ENCODE results near the gene SCAMP5.

SCAMP5 gene

GRCh38 chr15:74995182-74995778, at the start of gene SCAMP5:
SCAMP5 (plus strand) TSS chr15:74995563; CDS start chr15:75011840, 16,277 bp downstream.
- FAIRE-seq, result no peak

GRCh38 chr15:74950078-74950908, 45.1 kb upstream of the SCAMP5 start:
- FAIRE-seq, result no peak

- no peak for FAIRE-seq
Observed at GRCh38 chr15:74951006-74951405, 44.4 kb upstream of the SCAMP5 start.

GRCh38 chr15:74954515-74954914, 40.8 kb upstream of the SCAMP5 start:
- FAIRE-seq, result no peak

GRCh38 chr15:74955017-74955416, 40.3 kb upstream of the SCAMP5 start:
- FAIRE-seq, result no peak

GRCh38 chr15:74955796-74956647, 39.3 kb upstream of the SCAMP5 start:
- FAIRE-seq, result no peak

- no peak for FAIRE-seq
Observed at GRCh38 chr15:74956648-74957475, 38.5 kb upstream of the SCAMP5 start, which contains the start of gene RPP25. RPP25 (minus strand) TSS chr15:74956772; CDS start chr15:74956583, 189 bp downstream.

GRCh38 chr15:74957476-74958035, 37.8 kb upstream of the SCAMP5 start:
- FAIRE-seq, result no peak

GRCh38 chr15:74958320-74958907, 36.9 kb upstream of the SCAMP5 start:
- no peak for FAIRE-seq

GRCh38 chr15:74958908-74959585, 36.3 kb upstream of the SCAMP5 start:
- no peak for FAIRE-seq

- no peak for FAIRE-seq
Observed at GRCh38 chr15:74959586-74959939, 35.8 kb upstream of the SCAMP5 start.

GRCh38 chr15:74960286-74960685, 35.1 kb upstream of the SCAMP5 start:
- FAIRE-seq, result no peak

- no peak for FAIRE-seq
Observed at GRCh38 chr15:74960995-74961588, 34.3 kb upstream of the SCAMP5 start.

GRCh38 chr15:74961616-74962015, 33.7 kb upstream of the SCAMP5 start:
- no peak for FAIRE-seq

GRCh38 chr15:74962219-74962618, 33.1 kb upstream of the SCAMP5 start:
- FAIRE-seq, result no peak

GRCh38 chr15:74962671-74963070, 32.7 kb upstream of the SCAMP5 start:
- FAIRE-seq, result no peak

- no peak for FAIRE-seq
Observed at GRCh38 chr15:74963213-74963612, 32.1 kb upstream of the SCAMP5 start.

- no peak for FAIRE-seq
Observed at GRCh38 chr15:74964794-74965193, 30.6 kb upstream of the SCAMP5 start.

- no peak for FAIRE-seq
Observed at GRCh38 chr15:74967670-74968069, 27.7 kb upstream of the SCAMP5 start.

GRCh38 chr15:74976159-74976558, 19.2 kb upstream of the SCAMP5 start:
- FAIRE-seq, result no peak

- FAIRE-seq, result no peak
Observed at GRCh38 chr15:74977599-74977998, 17.8 kb upstream of the SCAMP5 start.

Data from colon (tissue), 2 donors.